Astrocyte of the cerebellum (primary cell): Measurements from ENCODE around the gene MAOB.
A peak's percentile ranks its signal among the peaks of the same experiment; 100 is the strongest.

Source experiments
- DNase-seq: peaks from one replicate; pipeline ENCODE4 v3.0.0-alpha.2; 2011; ENCODE audit warnings: low read depth
- H3K4me3 ChIP-seq: 2 replicates; pipeline ENCODE4 v1.5.1; 2011; ENCODE audit warnings: mild to moderate bottlenecking, low read depth, low read length, moderate library complexity
- CTCF ChIP-seq: IDR thresholded peaks from 2 replicates; pipeline ENCODE4 v1.5.1; 2012; ENCODE audit warnings: low read length, low read depth, moderate library complexity, mild to moderate bottlenecking; ENCODE audit errors: missing control alignments
- in situ Hi-C: cut with HindIII; loops from 2 replicates; pipeline ENCODE4 v1.10.0; 2017; ENCODE audit warnings: low sequenced_read_pairs

Gene MAOB

GRCh38 chrX:43827791-43828190 lies 54.5 kb downstream of the MAOB start:
- no peak for TF ChIP-seq CTCF
- no peak overlapping the region for H3K4me3 ChIP-seq
- no peak for DNase-seq
- in situ Hi-C loops: no loop called here

- TF ChIP-seq CTCF: no peak
- H3K4me3 ChIP-seq: no peak overlapping the region
- in situ Hi-C loops: no loop called here
- peak; percentile 12 for DNase-seq
Observed at GRCh38 chrX:43822014-43822413, 60.2 kb downstream of the MAOB start.

- no peak for TF ChIP-seq CTCF
- no peak overlapping the region for H3K4me3 ChIP-seq
- DNase-seq: no peak
- in situ Hi-C loops: no loop called here
Observed at GRCh38 chrX:43817444-43817843, 64.8 kb downstream of the MAOB start.

GRCh38 chrX:43815209-43815608 lies 67.0 kb downstream of the MAOB start:
- DNase-seq: no peak

GRCh38 chrX:43813898-43814297 lies 68.4 kb downstream of the MAOB start:
- DNase-seq: no peak
- no peak overlapping the region for H3K4me3 ChIP-seq
- peak; percentile 6 for TF ChIP-seq CTCF
- in situ Hi-C loops: no loop called here

More at GRCh38 chrX:43815209-43815608, 67.0 kb downstream of the MAOB start:
- H3K4me3 ChIP-seq: no peak overlapping the region
- in situ Hi-C loops: no loop called here
- TF ChIP-seq CTCF: no peak

- no peak overlapping the region for H3K4me3 ChIP-seq
- no peak for TF ChIP-seq CTCF
- in situ Hi-C loops: no loop called here
- DNase-seq: no peak
Observed at GRCh38 chrX:43813319-43813718, 68.9 kb downstream of the MAOB start.

- in situ Hi-C loops: no loop called here
- no peak overlapping the region for H3K4me3 ChIP-seq
- DNase-seq: no peak
- no peak for TF ChIP-seq CTCF
Observed at GRCh38 chrX:43809463-43809862, 72.8 kb downstream of the MAOB start.
